ENCODE results near the gene MYL6B.

DNA sequence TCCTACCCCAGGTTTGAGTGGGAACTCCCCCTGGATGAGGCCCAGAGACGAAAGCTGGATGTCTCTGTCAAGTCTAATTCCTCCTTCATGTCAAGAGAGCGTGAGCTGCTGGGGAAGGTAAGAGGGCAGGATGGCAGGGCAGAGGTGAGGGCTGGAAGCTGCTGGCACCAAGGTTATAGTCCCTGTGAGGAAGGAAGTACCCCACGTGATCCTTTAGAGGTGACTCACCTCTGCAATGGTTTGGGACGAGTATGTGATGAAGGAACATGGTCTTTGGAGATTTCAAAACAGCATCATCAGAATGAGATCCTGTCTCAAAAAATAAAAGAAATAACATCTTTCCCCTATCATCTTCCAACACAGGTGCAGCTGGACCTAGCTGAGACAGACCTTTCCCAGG lies 9.2 kb upstream of the MYL6B start:
- TF ChIP-seq EZH2 (IDR thresholded peaks at IDR 0.05) = no peak
- TF ChIP-seq POLR2AphosphoS5 (IDR thresholded peaks at IDR 0.05; ENCODE audit: borderline replicate concordance, low read depth, low read length) = no peak
